ENCODE data around the gene GPR78.

GPR78 gene

GRCh38 chr4:8546766-8547107 lies 33.5 kb upstream of the GPR78 start:
- no peak for DNase-seq

DNA sequence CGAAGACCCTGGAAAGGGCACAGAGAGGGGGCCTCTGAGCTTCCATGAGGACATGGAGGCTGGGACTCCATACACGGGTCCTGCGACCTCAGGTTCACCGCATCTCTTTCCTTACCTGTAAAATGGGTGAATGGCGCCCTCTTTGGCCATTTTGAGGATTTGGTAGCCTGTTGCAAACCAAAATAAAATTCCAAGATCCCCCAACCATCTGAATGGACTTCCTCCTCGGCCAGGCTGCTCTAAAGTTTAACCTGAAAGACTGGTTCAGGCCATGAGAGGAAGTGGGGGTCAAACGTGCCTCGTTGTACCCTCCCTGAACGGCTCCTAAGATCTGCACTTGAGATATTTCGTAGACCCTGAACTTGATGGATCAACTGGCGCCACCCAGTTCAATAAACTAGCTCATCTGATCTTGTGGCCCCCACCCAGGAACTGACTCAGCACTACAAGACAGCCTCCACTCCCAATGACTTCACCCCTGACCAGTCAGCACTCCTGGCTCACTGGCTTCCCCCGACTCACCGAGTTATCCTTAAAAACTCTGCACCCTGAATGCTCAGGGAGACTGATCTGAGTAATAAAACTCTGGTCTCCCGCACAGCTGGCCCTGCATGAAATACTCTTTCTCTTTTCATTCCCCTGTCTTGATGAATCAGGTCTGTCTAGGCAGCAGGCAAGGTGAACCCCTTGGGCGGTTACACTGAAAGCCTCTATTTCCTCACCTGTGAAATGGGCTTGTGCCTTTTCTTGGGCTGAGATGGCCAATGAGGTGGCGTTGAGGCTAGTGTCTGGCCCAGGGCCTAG lies 32.9 kb upstream of the GPR78 start:
- no peak for DNase-seq

DNA sequence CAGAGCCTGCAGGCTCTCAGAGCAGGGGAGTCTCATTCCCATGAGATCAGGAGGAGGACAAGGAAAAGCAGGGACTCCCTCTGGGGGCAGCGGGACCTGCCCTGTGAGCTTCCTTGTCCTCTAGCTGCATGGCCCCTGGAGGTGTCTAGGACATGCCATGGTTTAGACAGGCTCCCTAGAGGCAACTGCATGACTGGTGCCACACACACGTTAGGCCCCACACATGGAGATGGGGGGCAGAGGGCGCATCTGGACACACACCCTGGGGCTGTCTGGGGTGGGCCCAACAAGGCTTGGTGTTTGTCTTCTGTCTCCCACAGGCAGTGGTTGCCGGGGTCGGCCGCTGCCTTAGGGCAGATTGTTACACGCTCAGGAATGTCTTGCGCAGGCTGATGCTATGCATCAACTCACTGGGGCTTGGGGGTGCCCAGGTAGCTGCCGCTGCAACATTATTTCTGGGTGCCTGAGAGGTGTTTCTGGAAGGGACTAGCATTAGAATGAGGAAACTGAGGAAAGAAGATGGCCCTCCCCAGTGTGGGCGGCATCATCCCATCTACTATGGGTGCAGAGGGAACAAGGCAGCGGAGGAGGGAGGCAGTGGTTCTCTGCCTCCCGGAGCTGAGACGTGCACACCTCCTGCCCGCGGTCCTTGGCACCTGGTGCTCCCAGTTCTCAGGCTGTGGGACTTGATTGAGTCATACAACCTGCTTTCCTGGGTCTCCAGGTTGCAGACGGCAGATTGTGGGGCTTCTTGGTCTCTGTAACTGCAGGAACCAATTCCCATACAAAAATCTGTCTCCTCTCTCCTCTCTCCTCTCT lies 32.1 kb upstream of the GPR78 start:
- DNase-seq: no peak

DNA sequence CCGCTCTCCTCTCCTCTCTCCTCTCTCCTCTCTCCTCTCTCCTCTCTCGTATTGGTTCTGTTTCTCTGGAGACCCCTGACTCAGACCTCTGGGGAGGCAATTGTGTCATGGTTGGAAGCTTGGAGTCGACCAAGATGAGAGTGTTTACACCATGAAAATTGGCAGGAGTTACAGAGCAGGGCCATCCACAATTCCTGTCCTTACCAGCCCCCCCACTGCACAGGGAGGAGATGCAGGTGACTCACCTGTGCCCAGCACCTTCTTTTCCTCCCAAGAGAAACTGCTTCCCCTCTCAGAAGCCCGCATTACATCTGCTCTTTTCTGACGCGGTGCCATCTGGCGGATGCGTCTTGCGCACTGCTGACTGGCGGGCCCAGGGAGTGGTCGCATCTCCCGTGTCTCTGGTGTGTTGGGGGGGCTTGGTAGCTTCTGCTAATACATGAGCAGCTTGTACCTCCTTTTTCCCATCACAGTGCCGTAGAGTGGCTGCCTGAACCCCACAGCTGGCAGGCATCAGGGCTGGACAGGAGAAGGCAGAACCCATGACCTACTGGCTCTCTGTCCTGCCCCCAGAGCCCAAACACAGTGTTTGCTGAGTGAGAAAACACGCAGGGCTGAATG lies 31.4 kb upstream of the GPR78 start:
- no peak for DNase-seq

DNA sequence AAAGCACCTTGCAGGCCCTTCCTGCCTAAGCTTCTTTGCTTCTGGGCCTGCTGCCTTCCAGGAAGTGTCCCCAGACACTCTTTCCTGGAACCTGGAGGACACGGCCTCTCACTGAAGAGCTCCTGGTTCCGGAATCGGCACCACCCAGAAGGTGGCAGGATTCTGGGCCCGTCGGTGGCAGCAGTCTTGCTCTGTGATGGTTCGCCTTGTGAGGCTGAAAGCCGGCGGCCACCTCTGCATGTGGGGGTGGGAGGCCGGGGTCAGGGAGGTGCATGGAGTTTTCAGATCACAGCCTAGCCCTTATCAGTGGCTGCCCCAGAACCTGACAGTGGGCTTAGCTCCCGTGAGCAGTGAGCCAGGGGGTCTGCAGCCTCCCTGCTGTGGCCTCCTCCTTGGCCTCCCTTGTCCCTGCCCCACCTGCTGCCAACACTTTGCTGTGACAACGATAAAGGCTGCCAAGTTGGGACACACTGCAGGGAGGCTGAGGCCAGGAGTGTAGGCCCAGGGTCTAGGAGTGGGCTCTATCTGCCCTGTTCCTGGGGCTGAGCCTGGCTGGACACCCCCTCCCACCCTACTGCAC lies 30.8 kb upstream of the GPR78 start:
- DNase-seq: no peak

GRCh38 chr4:8550691-8551090 lies 29.5 kb upstream of the GPR78 start:
- no peak for DNase-seq

DNA sequence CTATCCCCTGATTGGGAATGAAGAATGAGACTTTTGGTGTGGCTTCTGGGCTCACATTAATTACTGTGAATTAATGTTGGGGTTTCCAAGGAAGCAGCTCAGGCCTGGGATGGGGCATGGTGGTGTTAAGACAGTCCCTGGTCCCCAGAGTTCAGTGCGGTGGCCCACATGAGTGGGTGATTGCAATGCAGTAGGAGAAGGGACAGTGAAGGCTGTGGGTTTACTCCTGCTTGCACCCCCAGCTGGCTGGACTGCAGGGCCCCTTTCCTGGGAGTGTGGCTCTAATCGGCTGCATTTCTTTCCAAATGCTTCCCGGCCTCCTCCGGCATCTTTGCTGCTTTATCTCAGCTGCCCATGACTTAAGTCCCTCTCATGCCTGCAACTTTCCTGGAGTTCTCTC lies 28.2 kb upstream of the GPR78 start:
- DNase-seq: no peak

GRCh38 chr4:8552581-8553205 lies 27.5 kb upstream of the GPR78 start:
- no peak for DNase-seq

DNA sequence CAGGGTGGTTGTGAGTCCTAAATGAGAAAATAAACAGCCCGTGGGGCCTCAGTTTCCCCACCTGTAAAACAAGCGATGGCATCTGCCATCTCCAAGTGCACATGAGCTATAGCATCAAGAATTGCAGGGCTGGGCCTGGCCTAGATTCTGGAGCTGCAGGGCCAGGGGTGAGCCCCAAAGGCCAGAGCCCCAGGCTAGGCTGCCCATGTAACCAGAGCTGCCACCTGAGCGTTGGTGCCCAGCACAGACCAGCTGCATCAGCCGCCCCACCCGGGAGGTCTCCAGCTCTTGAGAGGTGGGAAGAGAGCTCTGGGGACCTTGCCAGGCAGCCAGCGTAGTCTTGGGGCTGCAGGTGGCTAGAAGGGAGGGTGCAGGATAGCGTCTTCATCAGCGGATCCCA lies 27.0 kb upstream of the GPR78 start:
- DNase-seq: no peak

DNA sequence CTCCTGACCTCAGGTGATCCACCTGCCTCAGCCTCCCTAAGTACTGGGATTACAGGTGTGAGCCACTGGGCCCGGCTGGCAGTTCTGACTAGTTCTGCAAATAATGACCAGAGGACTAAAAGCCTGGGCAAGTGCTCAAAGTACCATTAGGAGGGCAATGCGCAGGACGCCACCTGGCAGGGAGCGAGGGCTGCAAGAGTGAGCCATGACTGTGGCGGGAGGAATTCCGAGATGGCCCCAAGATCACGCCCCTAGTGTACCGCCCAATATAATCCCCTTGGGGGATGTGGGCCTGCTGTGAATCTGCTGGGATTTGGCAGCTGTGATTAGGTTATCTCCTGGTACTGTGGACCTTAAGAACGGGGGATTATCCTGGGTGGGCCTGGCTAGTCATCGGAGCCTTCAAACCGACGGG lies 26.2 kb upstream of the GPR78 start:
- DNase-seq: no peak

DNA sequence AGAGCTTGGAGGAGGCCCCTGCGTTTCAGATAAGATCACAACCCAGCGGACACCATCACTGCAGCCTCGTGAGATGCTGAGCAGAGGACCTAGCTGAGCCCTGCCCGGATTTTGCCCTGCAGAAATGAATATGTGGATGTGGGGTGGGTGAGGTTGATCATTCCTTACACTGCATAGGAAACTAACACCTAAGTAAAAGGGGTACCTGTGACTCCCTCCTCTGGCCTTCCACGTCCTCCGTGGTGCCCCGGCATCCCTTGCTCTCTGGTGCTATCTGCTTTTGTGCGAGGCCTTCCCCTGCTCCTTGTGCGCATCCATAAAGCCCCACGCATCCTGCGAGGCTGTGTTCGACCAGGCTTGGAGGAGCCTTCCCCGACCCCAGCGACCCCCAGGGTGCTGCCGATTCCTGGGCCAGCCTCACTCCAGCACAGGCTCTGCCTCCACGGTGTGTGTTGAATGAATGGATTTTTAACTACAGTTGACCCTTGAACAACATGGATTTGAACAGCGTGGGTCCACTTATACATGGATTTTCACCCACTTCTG lies 25.6 kb upstream of the GPR78 start:
- DNase-seq: no peak

GRCh38 chr4:8555716-8556115 lies 24.5 kb upstream of the GPR78 start:
- no peak for DNase-seq

DNA sequence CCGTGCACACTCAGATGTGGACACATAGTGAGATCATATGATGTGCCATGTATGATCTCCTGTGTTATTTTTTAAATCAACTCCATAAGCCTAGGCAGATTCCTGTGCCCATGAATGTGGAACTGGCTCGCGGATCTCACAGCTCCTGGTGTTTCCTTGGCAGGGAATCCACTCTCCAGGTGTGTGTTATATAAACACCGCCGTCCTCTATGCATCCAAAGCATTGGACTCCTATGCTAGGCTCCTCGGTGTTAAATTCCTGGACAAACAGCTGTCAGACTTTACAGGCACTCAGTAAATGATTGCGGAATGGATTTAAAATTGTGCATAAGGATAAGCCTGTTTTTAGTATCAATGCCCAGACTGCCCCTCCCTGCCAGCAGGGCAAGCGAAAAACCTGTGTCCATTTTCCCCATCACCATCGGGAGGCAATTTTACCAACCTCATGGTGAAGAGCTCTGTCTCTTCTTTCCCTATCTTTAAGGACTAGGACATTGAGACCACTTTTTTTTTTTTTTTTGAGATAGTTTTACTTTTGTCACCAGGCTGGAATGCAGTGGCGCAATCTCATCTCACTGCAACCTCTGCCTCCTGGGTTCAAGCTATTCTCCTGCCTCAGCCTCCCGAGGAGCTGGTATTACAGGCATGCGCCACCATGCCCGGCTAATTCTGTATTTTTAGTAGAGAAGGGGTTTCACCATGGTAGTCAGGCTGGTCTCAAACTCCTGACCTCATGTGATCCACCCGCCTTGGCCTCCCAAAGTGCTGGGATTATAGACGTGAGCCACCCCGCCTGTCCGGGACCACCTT lies 23.6 kb upstream of the GPR78 start:
- no peak for DNase-seq

GRCh38 chr4:8557151-8558076 lies 22.8 kb upstream of the GPR78 start:
- no peak for DNase-seq

DNA sequence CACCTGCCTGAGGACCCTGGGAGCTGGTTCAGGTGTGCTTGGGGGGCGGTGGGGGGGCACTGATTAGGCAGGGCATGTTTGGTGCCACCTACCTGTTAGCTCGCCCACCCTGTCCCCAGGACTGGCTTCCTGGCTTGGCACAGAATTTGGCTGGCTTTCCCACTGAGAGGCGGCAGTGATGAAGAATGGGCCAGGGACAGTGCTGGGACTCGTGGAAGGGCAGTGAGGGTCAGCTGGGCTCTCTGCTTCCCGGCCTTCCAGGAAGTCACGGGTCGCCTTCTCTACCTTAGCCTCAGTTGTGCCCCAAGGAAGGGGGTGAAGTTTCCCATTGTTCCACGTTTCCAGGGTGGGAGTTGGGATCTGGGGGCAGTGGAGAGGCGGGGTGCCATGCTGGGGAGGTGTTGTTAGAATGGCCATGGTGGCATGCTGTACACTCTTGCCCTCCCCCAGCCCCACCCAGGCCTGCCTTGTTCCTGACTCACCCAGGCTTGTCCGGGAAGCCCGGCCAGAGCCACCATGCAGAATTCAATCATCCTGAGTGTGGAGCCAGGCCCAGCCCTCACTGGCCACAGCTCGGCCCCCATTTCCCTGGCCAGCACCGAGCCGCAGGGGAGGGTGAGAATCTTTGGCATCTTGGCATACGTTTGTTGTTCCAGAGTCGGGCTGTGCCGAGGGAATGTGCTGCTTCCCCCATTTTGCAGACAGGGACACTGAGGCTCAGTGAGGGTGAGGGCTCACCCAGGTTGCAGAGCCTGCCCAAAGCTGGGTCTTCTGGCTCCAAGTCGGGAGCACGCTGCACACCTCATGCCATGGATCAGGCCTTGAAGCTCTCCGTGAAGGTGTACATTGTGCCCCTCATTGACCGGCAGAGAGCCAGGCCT lies 21.9 kb upstream of the GPR78 start:
- DNase-seq: no peak

- DNase-seq: no peak
Measured at GRCh38 chr4:8559011-8559410, 21.2 kb upstream of the GPR78 start.

DNA sequence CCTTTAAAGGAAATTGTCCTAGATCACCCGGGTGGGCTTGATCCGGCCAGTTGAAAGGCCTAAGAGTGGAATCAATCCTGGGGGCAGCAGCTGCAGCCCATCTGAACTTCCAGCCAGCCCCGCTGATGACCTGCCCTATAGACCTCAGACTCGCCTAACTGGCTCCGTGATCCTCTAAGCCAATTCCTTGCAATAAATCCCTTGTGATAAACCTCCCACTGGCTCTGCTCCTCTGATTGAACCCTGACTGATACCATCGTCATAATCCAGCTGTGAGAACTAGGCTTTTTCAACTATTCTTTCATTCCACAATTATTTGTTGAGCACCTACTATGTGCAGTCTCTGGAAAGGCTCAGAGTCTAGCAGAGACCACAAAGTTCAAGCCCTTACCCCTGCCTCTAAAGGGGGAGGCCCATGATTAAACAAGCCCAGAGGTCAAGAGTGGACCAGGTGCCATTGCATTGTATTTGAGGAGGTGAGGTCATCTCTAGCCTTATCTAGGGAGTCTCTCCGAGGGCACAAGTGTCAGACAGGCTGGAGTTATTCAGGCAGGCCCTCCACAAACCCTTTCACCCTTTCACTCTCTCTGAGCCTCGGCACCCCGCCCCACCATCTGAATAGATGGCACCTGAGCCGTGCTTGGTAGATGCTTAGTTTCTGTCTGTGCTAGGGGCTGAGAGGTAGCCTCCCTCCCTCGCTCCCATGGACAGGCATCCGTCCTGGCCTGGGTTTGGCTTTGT lies 20.5 kb upstream of the GPR78 start:
- DNase-seq: no peak

All from amygdala (tissue), 56 donors.